WTC11 (cell line): ENCODE data around the gene FBLL1.

Experiments used
- ELF4 ChIP-seq: sonication (generic); formaldehyde crosslinking; IDR thresholded peaks from 2 replicates; pipeline ENCODE4 v1.8.1; 2022; ENCODE audit warnings: low read depth, mild to moderate bottlenecking, moderate library complexity, missing genetic modification reagents
- ESRRA ChIP-seq: sonication (generic); formaldehyde crosslinking; IDR thresholded peaks from 2 replicates; pipeline ENCODE4 v1.8.1; 2022; ENCODE audit warnings: mild to moderate bottlenecking, missing genetic modification reagents, borderline replicate concordance
- TF ChIP-seq, protein P1 (sequence below): fragments of 200-600 bp; IDR thresholded peaks from 2 replicates; pipeline ENCODE4 v1.8.0; 2022; ENCODE audit warnings: antibody characterized with exemption

DNA sequence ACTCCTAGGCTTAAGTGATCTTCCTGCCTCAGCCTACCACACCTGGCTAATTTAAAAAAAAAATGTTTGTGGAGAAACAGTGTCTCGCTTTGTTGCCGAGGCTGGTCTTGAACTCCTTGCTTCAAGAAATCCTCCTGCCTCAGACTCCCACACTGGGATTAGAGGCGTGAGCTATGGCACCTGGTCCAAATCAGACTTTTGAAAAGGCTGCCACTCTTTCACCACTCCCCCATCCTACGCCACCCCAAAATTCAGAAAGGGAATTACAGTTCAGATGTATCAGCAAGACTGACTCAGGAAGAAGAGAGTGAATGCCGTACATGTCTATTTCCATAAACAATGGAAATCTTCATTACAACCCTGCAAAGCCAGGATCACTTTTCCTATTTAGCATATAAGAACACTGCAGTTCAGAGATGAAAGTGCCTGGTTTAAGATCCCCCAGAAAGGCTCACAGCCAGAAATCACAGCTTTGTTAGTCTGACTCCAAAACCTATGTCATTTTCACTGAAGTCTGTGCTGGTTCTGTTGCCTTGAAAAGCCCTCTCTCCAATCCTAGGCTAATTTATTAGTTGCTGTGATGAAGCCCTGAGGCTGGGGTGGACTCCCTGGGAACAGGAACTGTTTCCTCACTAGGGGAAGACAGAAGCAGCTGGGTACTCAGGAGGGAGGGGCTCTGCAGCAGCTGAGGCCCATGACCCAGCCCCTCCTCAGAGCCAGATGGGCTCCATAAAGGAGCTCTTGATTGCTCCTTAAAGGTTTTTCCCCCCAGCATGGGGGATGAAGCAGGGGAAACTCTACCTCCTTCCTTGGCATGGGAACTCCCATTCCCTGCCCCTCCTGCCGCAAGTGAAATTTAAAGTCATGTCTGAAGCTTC lies 3.1 kb downstream of the FBLL1 start:
- no peak for TF ChIP-seq ELF4 (CRISPR knock-in tag)
- TF ChIP-seq, protein P1, sequence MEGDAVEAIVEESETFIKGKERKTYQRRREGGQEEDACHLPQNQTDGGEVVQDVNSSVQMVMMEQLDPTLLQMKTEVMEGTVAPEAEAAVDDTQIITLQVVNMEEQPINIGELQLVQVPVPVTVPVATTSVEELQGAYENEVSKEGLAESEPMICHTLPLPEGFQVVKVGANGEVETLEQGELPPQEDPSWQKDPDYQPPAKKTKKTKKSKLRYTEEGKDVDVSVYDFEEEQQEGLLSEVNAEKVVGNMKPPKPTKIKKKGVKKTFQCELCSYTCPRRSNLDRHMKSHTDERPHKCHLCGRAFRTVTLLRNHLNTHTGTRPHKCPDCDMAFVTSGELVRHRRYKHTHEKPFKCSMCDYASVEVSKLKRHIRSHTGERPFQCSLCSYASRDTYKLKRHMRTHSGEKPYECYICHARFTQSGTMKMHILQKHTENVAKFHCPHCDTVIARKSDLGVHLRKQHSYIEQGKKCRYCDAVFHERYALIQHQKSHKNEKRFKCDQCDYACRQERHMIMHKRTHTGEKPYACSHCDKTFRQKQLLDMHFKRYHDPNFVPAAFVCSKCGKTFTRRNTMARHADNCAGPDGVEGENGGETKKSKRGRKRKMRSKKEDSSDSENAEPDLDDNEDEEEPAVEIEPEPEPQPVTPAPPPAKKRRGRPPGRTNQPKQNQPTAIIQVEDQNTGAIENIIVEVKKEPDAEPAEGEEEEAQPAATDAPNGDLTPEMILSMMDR, result no peak
- TF ChIP-seq ESRRA (CRISPR knock-in tag), result no peak
